Endothelial cell of umbilical vein (primary cell): ENCODE measurements around the gene KCNJ15. TPM values are rescaled to one million over a fixed set of nuclear protein-coding genes. Genes with fewer than 3 reads are reported as not detected.

Source experiments
- BruUV-seq: library from RNA; stranded (reverse); fragments of 400-500 nt; replicated peaks from 2 replicates; lab custom pipeline; 2021; lab: Mats Ljungman, UMichigan
- CTCF ChIA-PET: fragments of 300-600, 350-600 bp; sonication (Branson Sonifier 250); formaldehyde crosslinking; loops from one replicate; lab custom pipeline; 2021; ENCODE audit warnings: antibody characterized with exemption, inconsistent platforms; lab: Charles Lee
- POLR2A ChIA-PET: fragments of 300-600, 350-600 bp; sonication (Branson Sonifier 250); formaldehyde crosslinking; loops from one replicate; lab custom pipeline; 2021; ENCODE audit warnings: antibody characterized with exemption, inconsistent platforms; lab: Charles Lee
- DNase-seq: peaks from one replicate; pipeline ENCODE4 v3.0.0-alpha.2; 2011; ENCODE audit warnings: low read depth, low spot score
- FAIRE-seq: peaks from 2 replicates; lab custom pipeline; 2011; peaks lifted over from hg19 to GRCh38; lab: Jason Lieb, UNC
- H2AFZ ChIP-seq: 2 replicates; pipeline ENCODE4 v1.6.0; 2012; ENCODE audit warnings: low read depth, low read length, control low read depth, inconsistent platforms
- H3K27ac ChIP-seq: 2 replicates; pipeline ENCODE4 v1.5.1; 2011; ENCODE audit warnings: low read depth, mild to moderate bottlenecking, control low read depth, low read length, moderate library complexity; ENCODE audit not compliant: insufficient read depth
- H3K27me3 ChIP-seq, 2 experiments: 2 replicates each; pipeline versions ENCODE4 v1.6.0 to v1.6.1; 2011; ENCODE audit warnings: low read length in 2 of 2, mixed read lengths in 1 of 2; ENCODE audit not compliant: control insufficient read depth in 2 of 2, insufficient read depth in 2 of 2
- H3K36me3 ChIP-seq, 2 experiments: 2 replicates in 1 of 2; 3 replicates in 1 of 2; pipeline ENCODE4 v1.5.1; 2011; ENCODE audit warnings: low read length in 2 of 2, mild to moderate bottlenecking in 1 of 2, moderate library complexity in 1 of 2; ENCODE audit not compliant: control insufficient read depth in 2 of 2, insufficient read depth in 2 of 2; ENCODE audit errors: extremely low read depth in 1 of 2
- H3K4me1 ChIP-seq: 3 replicates; pipeline ENCODE4 v1.5.1; 2011; ENCODE audit warnings: mild to moderate bottlenecking, low read length; ENCODE audit not compliant: control insufficient read depth, insufficient read depth; ENCODE audit errors: extremely low read depth
- H3K4me2 ChIP-seq: 2 replicates; pipeline ENCODE4 v1.6.1; 2011; ENCODE audit warnings: low read length, control low read depth, mixed read lengths; ENCODE audit not compliant: insufficient read depth
- H3K4me3 ChIP-seq, 3 experiments: fragments of 200-600 bp in 1 of 3; sonication (generic), shearing (Covaris generic) in 1 of 3; replicated peaks in 1 of 3; 2 replicates each; pipeline ENCODE4 v1.5.1; 2011 to 2016; ENCODE audit warnings: control low read depth in 3 of 3, low read length in 3 of 3, mild to moderate bottlenecking in 2 of 3, inconsistent platforms in 1 of 3, low read depth in 1 of 3, moderate library complexity in 1 of 3; ENCODE audit not compliant: insufficient read depth in 1 of 3
- H3K79me2 ChIP-seq: 2 replicates; pipeline ENCODE4 v1.6.0; 2012; ENCODE audit warnings: low read length, inconsistent platforms; ENCODE audit not compliant: control insufficient read depth, insufficient read depth
- H3K9ac ChIP-seq: replicated peaks from 2 replicates; pipeline ENCODE3; 2011; ENCODE audit warnings: low read length, control low read depth; ENCODE audit not compliant: insufficient read depth; ENCODE audit errors: extremely low read depth
- H3K9me1 ChIP-seq: replicated peaks from 3 replicates; pipeline ENCODE4 v1.6.0; 2011; ENCODE audit warnings: mild to moderate bottlenecking, low read length; ENCODE audit not compliant: control insufficient read depth, insufficient read depth; ENCODE audit errors: extremely low read depth
- H3K9me3 ChIP-seq: replicated peaks from 2 replicates; pipeline ENCODE4 v1.5.1; 2012; ENCODE audit warnings: low read length, inconsistent platforms; ENCODE audit not compliant: control insufficient read depth, insufficient read depth
- H4K20me1 ChIP-seq: replicated peaks from 2 replicates; pipeline ENCODE3; 2011; ENCODE audit warnings: mild to moderate bottlenecking, low read length; ENCODE audit not compliant: control insufficient read depth, insufficient read depth; ENCODE audit errors: extremely low read depth
- EZH2 ChIP-seq: IDR thresholded peaks from 2 replicates; pipeline ENCODE4 v1.6.1; 2012; ENCODE audit warnings: borderline replicate concordance, low read depth, mild to moderate bottlenecking, moderate library complexity, low read length, inconsistent platforms; ENCODE audit not compliant: severe bottlenecking
- FOS ChIP-seq: IDR thresholded peaks from 2 replicates; pipeline ENCODE4 v1.6.1; 2011; ENCODE audit warnings: mild to moderate bottlenecking, low read length, moderate library complexity, borderline replicate concordance; ENCODE audit not compliant: insufficient read depth
- GATA2 ChIP-seq: IDR thresholded peaks from 2 replicates; pipeline ENCODE4 v1.7.0; 2011; ENCODE audit warnings: low read depth, mild to moderate bottlenecking, moderate library complexity, mixed read lengths, low read length; ENCODE audit not compliant: insufficient read length, insufficient read depth
- JUN ChIP-seq: IDR thresholded peaks from 2 replicates; pipeline ENCODE4 v1.6.1; 2011; ENCODE audit warnings: borderline replicate concordance, low read depth; ENCODE audit not compliant: insufficient read length, insufficient read depth
- MYC ChIP-seq: IDR thresholded peaks from one replicate; pipeline ENCODE4 v1.6.1; 2011; ENCODE audit warnings: mild to moderate bottlenecking, low read depth, low read length
- POLR2A ChIP-seq: IDR thresholded peaks from 2 replicates; pipeline ENCODE4 v1.6.1; 2012; ENCODE audit warnings: low read depth, mild to moderate bottlenecking, control low read depth, low read length
- POLR2AphosphoS5 ChIP-seq: IDR thresholded peaks from 2 replicates; pipeline ENCODE4 v1.6.1; 2012; ENCODE audit warnings: low read depth, mild to moderate bottlenecking, control low read depth, low read length, moderate library complexity; ENCODE audit not compliant: insufficient read depth
- dilution Hi-C: fragments of 300-500 bp; cut with MboI; formaldehyde crosslinking; loops from one replicate; pipeline ENCODE4 v1.15.0; 2019; ENCODE audit warnings: low sequenced_read_pairs; ENCODE audit not compliant: extremely low pct_ligation_motif_present
- intact Hi-C: fragments of 100-400 bp; cut with micrococcal nuclease; formaldehyde crosslinking; loops from one replicate; pipeline ENCODE4 v1.10.0; 2022
- polyA plus RNA-seq, 4 experiments: library from polyadenylated mRNA; depleted of rRNA in 3 of 4; stranded (reverse) in 3 of 4; unstranded in 1 of 4; fragments of >200 nt; gene quantifications; 2 replicates each; pipeline versions ENCODE4 v1.2.1 to v1.2.3, GENCODE V29; 2011 to 2012; ENCODE audit warnings: missing spikeins in 1 of 4
- total RNA-seq: library from RNA; stranded (reverse); gene quantifications from 2 replicates; pipeline ENCODE4 v1.2.3, GENCODE V29; 2021
- TF ChIP-seq, protein P1 (sequence below): IDR thresholded peaks from 2 replicates; pipeline ENCODE4 v1.6.1; 2011; ENCODE audit not compliant: insufficient read depth, insufficient read length
- TF ChIP-seq, protein P2 (sequence below), 2 donors: IDR thresholded peaks; 1 replicate in 1 of 2; 2 replicates in 1 of 2; pipeline ENCODE4 v1.5.1; 2011; ENCODE audit warnings: low read length in 2 of 2, mild to moderate bottlenecking in 2 of 2, moderate library complexity in 2 of 2, control low read depth in 1 of 2, inconsistent platforms in 1 of 2, low read depth in 1 of 2; ENCODE audit not compliant: insufficient read depth in 1 of 2; ENCODE audit errors: extremely low read depth in 1 of 2

The KCNJ15 gene
- total and polyA plus RNA-seq, 2 donors (not counting 3 experiments of a cell fraction or from before 2014, with no cell fraction given), result 1.4 to 1.5 TPM

DNA sequence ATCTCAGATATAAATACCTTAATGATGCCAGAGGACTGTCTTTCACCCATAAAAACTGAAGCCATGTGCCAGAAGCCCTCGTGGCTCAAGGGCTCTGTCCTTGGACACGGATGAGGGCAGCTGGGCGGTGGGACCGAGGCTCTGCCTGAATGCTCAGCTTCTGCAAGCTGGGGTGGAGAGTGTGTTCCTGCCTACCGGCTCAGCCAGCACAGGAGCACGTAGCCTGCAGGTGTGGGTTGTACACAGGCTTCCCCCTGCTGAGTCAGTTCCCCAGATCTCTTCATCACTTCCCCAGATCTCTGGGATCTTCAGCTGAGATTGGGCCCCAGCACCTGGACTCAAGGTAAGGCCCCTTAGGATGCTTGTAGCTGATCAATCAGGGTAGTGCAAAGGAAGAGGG is 15.4 kb downstream of the KCNJ15 start:
- H2AFZ ChIP-seq, result no peak overlapping the region
- DNase-seq (no peak), FAIRE-seq (no peak)
- BruUV-seq, result no TSS peak
- no peak overlapping the region for H3K4me3 ChIP-seq
- no peaks in the 10 kb centered on the region for H4K20me1 ChIP-seq
- H3K4me1 ChIP-seq, result peaks cover 3% of the 10 kb centered on the region
- dilution Hi-C loops (no loop called here), intact Hi-C loops (no loop called here)
- ChIA-PET CTCF (interaction anchor here (1.5 to 1.9 kb wide), 5 partner anchors 18 to 102 kb away, joined by 3 to 6 read pairs (median 4); no protein-coding TSS in a partner anchor), POLR2A (no interaction called here)
- TF ChIP-seq POLR2A (no peak), MYC (no peak), POLR2AphosphoS5 (no peak), JUN (no peak), EZH2 (no peak), GATA2 (no peak), FOS (no peak)
- TF ChIP-seq, protein P1, sequence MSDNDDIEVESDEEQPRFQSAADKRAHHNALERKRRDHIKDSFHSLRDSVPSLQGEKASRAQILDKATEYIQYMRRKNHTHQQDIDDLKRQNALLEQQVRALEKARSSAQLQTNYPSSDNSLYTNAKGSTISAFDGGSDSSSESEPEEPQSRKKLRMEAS, result no peak
- TF ChIP-seq, protein P2, sequence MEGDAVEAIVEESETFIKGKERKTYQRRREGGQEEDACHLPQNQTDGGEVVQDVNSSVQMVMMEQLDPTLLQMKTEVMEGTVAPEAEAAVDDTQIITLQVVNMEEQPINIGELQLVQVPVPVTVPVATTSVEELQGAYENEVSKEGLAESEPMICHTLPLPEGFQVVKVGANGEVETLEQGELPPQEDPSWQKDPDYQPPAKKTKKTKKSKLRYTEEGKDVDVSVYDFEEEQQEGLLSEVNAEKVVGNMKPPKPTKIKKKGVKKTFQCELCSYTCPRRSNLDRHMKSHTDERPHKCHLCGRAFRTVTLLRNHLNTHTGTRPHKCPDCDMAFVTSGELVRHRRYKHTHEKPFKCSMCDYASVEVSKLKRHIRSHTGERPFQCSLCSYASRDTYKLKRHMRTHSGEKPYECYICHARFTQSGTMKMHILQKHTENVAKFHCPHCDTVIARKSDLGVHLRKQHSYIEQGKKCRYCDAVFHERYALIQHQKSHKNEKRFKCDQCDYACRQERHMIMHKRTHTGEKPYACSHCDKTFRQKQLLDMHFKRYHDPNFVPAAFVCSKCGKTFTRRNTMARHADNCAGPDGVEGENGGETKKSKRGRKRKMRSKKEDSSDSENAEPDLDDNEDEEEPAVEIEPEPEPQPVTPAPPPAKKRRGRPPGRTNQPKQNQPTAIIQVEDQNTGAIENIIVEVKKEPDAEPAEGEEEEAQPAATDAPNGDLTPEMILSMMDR (IDR thresholded peaks at IDR 0.05; ENCODE audit: extremely low read depth in 1 of 2, insufficient read depth in 1 of 2, low read depth in 1 of 2, low read length in 2 of 2), result no peak
- H3K36me3 ChIP-seq, result no peaks in the 10 kb centered on the region
- no peak overlapping the region for H3K4me2 ChIP-seq
- H3K9me1 ChIP-seq, result no peaks in the 10 kb centered on the region
- peaks cover 10 to 26% of the 10 kb centered on the region in 2 experiments for H3K27me3 ChIP-seq
- H3K27ac ChIP-seq, result no peak overlapping the region
- H3K9me3 ChIP-seq, result no peaks in the 10 kb centered on the region
- H3K79me2 ChIP-seq, result no peaks in the 10 kb centered on the region
- H3K9ac ChIP-seq, result no peak overlapping the region
